Measurements from ENCODE around the gene RAB1A. TPM values are rescaled to one million over a fixed set of nuclear protein-coding genes. Genes with fewer than 3 reads are reported as not detected.

Gene RAB1A
- total RNA-seq, 2 experiments from 2014 or later: 56.0 to 63.5 TPM

DNA sequence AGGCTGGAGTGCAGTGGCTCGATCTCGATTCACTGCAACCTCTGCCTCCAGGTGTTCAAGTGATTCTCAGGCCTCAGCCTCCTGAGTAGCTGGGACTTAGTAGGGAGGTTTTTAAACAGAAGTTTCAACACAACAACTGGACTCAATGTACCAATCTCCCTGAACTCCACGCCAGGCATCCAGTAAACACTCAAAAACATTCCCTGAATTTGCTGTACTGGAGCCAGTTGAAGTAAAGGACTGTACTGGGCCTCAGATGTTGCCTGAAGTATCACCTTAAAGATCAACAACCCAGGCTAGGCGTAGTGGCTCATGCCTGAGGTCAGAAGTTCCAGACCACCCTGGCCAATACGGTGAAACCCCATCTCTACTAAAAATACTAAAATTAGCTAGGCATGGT is 22.4 kb downstream of the RAB1A start:
- Mint-ChIP-seq H3K9me3 (no peaks in the 10 kb centered on the region), H3K27ac (no peak overlapping the region), H3K36me3 (ENCODE audit: low read depth) (peaks cover 21% of the 10 kb centered on the region), H3K4me1 (peaks cover 5% of the 10 kb centered on the region), H3K4me3 (no peak overlapping the region), H3K27me3 (no peaks in the 10 kb centered on the region)
- no peak for DNase-seq
- CTCF ChIA-PET: no interaction called here
- POLR2A ChIA-PET: no interaction called here

DNA sequence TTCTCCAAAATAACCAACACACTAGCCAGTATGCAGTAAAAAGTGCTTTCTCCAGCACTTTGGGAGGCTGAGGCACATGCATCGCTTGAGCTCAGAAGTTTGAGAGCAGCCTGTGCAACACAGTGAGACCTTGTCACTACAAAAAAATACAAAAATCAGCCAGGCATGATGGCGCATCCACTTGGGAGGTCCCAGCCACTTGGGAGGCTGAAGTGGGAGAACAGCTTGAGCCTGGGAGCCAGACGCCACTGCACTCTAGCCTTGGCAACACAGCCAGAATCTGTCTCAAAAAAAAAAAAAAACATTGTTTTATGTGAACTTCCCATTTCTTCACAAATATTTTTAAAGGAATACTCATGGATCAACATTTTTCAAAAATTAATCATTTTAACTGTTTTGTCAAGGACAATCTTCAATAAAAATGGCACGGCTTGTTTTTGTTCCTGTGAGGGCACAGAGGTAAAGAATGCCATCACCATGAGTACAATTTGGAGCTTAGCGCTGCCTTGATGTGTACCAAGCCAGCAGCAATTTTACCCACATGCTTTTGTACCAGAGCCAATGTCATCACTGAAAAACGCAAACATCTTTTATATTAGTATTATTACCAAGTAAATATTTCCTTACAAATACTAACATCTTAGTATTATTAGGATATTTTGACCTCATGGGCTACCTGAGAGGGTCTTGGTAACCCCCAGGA is 26.7 kb downstream of the RAB1A start:
- no peak overlapping the region for H3K27ac Mint-ChIP-seq
- H3K4me3 Mint-ChIP-seq: no peak overlapping the region
- no peak for DNase-seq
- H3K4me1 Mint-ChIP-seq: peaks cover 11% of the 10 kb centered on the region
- no peaks in the 10 kb centered on the region for H3K9me3 Mint-ChIP-seq
- CTCF ChIA-PET: interaction anchor here (0.6 to 1.2 kb wide), 6 partner anchors 10 to 484 kb away, joined by 3 to 4 read pairs (median 4); no protein-coding TSS in a partner anchor
- H3K36me3 Mint-ChIP-seq (ENCODE audit: low read depth): peaks cover 33% of the 10 kb centered on the region
- H3K27me3 Mint-ChIP-seq: no peaks in the 10 kb centered on the region
- POLR2A ChIA-PET: no interaction called here

DNA sequence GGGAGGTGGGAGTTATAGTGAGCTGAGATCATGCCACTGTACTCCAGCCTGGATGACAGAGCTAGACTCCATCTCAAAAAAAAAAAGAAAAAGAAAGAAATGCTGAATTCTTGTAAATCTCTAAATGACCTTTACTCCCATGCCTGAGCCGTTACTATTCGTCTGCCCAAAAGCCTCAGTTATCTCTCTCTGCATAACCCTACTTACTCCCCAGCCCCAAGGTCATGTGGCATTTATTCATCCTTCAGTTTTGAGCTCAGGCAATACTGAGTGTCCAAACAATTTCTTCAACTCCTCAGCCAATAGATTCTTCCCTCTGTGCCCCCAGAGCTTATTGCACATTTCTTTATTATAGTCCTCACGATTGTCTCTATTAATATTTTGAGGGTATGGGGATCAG is 28.8 kb downstream of the RAB1A start:
- POLR2A ChIA-PET: interaction anchor here (0.6 kb wide), 1 partner anchor 176 kb away, joined by 3 read pairs; no protein-coding TSS in a partner anchor
- H3K36me3 Mint-ChIP-seq (ENCODE audit: low read depth): peaks cover 42% of the 10 kb centered on the region
- H3K27me3 Mint-ChIP-seq: no peaks in the 10 kb centered on the region
- H3K9me3 Mint-ChIP-seq: no peaks in the 10 kb centered on the region
- CTCF ChIA-PET: interaction anchor here (0.6 to 1.3 kb wide), 5 partner anchors 9 to 38 kb away, joined by 3 to 5 read pairs (median 4); no protein-coding TSS in a partner anchor
- no peak for DNase-seq
- H3K4me1 Mint-ChIP-seq: peaks cover 15% of the 10 kb centered on the region
- H3K27ac Mint-ChIP-seq: no peak overlapping the region
- H3K4me3 Mint-ChIP-seq: no peak overlapping the region

- H3K9me3 Mint-ChIP-seq: no peaks in the 10 kb centered on the region
- ChIA-PET POLR2A (no interaction called here), CTCF (no interaction called here)
- no peak overlapping the region for H3K4me3 Mint-ChIP-seq
- H3K27ac Mint-ChIP-seq: peak overlapping the region; percentile 69
- H3K36me3 Mint-ChIP-seq (ENCODE audit: low read depth): peaks cover 46% of the 10 kb centered on the region
- no peak for DNase-seq
- no peaks in the 10 kb centered on the region for H3K27me3 Mint-ChIP-seq
- peaks cover 13% of the 10 kb centered on the region for H3K4me1 Mint-ChIP-seq
Measured at GRCh38 chr2:65098741-65099140, 31.2 kb downstream of the RAB1A start.

DNA sequence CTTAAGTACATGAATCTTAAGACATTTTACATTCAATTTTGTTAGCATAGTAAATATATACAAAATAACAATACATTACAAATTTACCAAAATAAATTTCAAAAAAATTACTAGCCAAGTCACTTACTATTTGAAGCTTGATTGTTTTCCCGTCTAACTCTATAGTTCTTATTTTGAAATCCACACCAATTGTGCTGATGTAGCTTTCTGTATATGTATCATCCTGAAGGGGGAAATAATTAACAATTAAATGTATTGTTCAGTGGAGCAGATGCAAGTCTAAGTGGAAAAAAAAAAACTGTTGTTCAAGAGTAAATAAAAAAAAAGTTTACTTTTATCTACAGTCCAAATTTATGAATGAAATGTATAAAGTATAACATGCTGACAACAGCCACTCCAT is 32.1 kb downstream of the RAB1A start:
- Mint-ChIP-seq H3K4me3 (no peak overlapping the region), H3K9me3 (no peaks in the 10 kb centered on the region), H3K27me3 (no peaks in the 10 kb centered on the region), H3K4me1 (peaks cover 13% of the 10 kb centered on the region), H3K27ac (no peak overlapping the region), H3K36me3 (ENCODE audit: low read depth) (peaks cover 51% of the 10 kb centered on the region)
- DNase-seq: no peak
- ChIA-PET POLR2A (no interaction called here), CTCF (interaction anchor here (1.4 kb wide), 1 partner anchor 36 kb away, joined by 3 read pairs; no protein-coding TSS in a partner anchor)

DNA sequence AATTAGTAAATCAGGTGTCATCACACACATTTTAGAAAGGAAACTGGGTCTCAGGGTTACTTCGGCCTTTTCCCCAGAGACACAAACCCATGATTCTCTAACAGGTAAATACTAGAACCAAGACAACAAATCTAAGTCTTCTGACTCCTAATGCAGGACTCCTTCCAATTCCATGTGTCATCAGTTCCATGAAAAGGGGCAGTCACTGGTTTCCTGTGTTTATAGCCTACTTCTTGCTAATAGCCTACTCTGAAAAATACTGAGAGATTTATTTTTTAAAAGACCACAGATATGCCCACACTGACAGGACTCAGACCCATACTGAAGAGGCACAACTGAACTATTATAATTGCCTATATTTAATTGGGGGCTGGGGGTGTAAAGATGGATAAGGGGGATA is 33.0 kb downstream of the RAB1A start:
- POLR2A ChIA-PET: no interaction called here
- H3K27ac Mint-ChIP-seq: no peak overlapping the region
- no peaks in the 10 kb centered on the region for H3K9me3 Mint-ChIP-seq

GRCh38 chr2:65093211-65093610 is 36.7 kb downstream of the RAB1A start:
- H3K4me1 Mint-ChIP-seq: peaks cover 4% of the 10 kb centered on the region
- POLR2A ChIA-PET: no interaction called here
- CTCF ChIA-PET: interaction anchor here (0.7 kb wide), 1 partner anchor 9 kb away, joined by 5 read pairs; no protein-coding TSS in a partner anchor
- H3K36me3 Mint-ChIP-seq (ENCODE audit: low read depth): peaks cover 52% of the 10 kb centered on the region
- no peak for DNase-seq
- no peak overlapping the region for H3K27ac Mint-ChIP-seq
- no peaks in the 10 kb centered on the region for H3K27me3 Mint-ChIP-seq
- H3K9me3 Mint-ChIP-seq: no peaks in the 10 kb centered on the region
- no peak overlapping the region for H3K4me3 Mint-ChIP-seq

More for the DNA sequence above, 33.0 kb downstream of the RAB1A start:
- H3K36me3 Mint-ChIP-seq (ENCODE audit: low read depth): peaks cover 51% of the 10 kb centered on the region
- H3K4me1 Mint-ChIP-seq: peaks cover 13% of the 10 kb centered on the region
- H3K27me3 Mint-ChIP-seq: no peaks in the 10 kb centered on the region
- DNase-seq: no peak
- H3K4me3 Mint-ChIP-seq: no peak overlapping the region
- CTCF ChIA-PET: interaction anchor here (1.4 kb wide), 1 partner anchor 37 kb away, joined by 3 read pairs; no protein-coding TSS in a partner anchor

GRCh38 chr2:65092791-65093190 is 37.1 kb downstream of the RAB1A start:
- Mint-ChIP-seq H3K4me1 (peaks cover 3% of the 10 kb centered on the region), H3K4me3 (no peak overlapping the region), H3K27me3 (no peaks in the 10 kb centered on the region), H3K27ac (no peak overlapping the region), H3K36me3 (ENCODE audit: low read depth) (peaks cover 56% of the 10 kb centered on the region), H3K9me3 (no peaks in the 10 kb centered on the region)
- ChIA-PET CTCF (interaction anchor here (0.6 to 1.3 kb wide), 3 partner anchors 10 to 519 kb away, joined by 3 to 5 read pairs (median 4); no protein-coding TSS in a partner anchor), POLR2A (no interaction called here)
- no peak for DNase-seq

DNA sequence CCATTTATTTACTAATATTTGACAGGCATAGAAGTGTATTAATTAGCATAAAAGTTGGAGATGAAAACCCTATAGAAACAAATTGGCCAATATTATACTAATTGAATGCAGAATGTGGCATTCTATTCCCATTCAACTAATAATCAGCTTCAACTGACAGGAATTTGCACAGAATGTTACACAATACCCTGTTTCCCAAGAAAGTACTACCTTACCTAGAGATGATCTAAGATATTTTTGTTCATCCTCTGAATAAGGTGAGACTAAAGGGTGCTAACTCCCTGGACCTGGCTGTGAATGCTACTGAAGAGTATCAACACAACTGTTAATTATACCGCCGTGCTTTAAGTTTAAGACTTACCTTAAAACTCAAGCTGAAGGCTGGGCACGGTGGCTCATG is 44.8 kb downstream of the RAB1A start:
- Mint-ChIP-seq H3K36me3 (ENCODE audit: low read depth) (peaks cover 58% of the 10 kb centered on the region), H3K9me3 (no peaks in the 10 kb centered on the region), H3K4me1 (peaks cover 18% of the 10 kb centered on the region), H3K27ac (no peak overlapping the region), H3K4me3 (no peak overlapping the region), H3K27me3 (no peaks in the 10 kb centered on the region)
- CTCF ChIA-PET: interaction anchor here (1.0 kb wide), 1 partner anchor 21 kb away, joined by 3 read pairs; no protein-coding TSS in a partner anchor
- POLR2A ChIA-PET: no interaction called here
- DNase-seq: no peak

DNA sequence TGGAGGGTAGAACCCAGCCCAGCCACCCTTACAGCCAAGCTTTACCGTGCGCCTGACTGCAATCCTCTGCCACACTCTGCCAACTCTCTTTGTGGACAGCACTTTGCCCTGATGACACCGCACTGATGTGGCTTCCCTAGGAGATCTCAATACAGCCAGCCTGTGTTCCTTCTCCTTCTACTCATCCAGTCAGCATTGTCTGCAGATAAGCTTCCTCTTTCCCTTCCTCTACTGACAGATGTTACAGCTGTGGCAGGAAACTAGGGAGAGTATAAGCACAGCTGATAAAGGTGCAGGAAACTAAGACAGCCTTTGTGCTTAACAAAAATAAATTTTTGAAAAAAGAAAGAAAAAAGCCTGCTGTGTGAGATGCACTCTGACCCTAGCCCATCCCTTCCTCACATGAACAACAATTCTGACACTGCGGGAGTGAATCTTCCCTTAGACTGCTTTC is 48.6 kb downstream of the RAB1A start:
- Mint-ChIP-seq H3K4me1 (peaks cover 18% of the 10 kb centered on the region), H3K9me3 (no peaks in the 10 kb centered on the region), H3K27ac (peak overlapping the region; percentile 62), H3K36me3 (ENCODE audit: low read depth) (peaks cover 41% of the 10 kb centered on the region), H3K27me3 (no peaks in the 10 kb centered on the region), H3K4me3 (no peak overlapping the region)
- CTCF ChIA-PET: interaction anchor here (0.6 kb wide), 2 partner anchors 10 to 60 kb away, joined by 3 read pairs; no protein-coding TSS in a partner anchor
- POLR2A ChIA-PET: no interaction called here
- DNase-seq: no peak

GRCh38 chr2:65079017-65079416 is 50.9 kb downstream of the RAB1A start:
- no peak for DNase-seq
- POLR2A ChIA-PET: no interaction called here
- Mint-ChIP-seq H3K4me3 (no peak overlapping the region), H3K27ac (no peak overlapping the region), H3K9me3 (no peaks in the 10 kb centered on the region), H3K36me3 (ENCODE audit: low read depth) (peaks cover 33% of the 10 kb centered on the region), H3K4me1 (peaks cover 18% of the 10 kb centered on the region), H3K27me3 (no peaks in the 10 kb centered on the region)
- CTCF ChIA-PET: interaction anchor here (0.7 to 1.5 kb wide), 2 partner anchors 9 to 506 kb away, joined by 3 read pairs; no protein-coding TSS in a partner anchor

DNA sequence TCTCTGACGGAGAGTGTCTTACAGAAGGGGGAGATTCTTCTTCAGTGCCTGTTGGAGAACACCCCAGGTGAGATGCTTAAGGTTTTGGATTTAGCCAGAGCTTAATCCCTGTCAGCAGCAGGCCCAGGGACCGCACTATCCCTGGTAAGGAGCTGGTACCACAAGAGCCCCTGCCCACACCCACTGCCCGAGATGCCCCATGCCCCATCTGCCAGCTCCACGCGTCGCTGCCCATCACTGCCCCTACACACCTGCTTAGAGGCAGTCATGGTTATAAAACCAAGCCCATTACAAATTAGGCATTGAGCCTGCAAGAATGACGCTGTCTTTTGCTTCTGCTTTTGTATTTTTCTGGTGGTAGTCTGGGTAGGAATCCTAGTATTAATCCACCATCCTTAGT is 52.0 kb downstream of the RAB1A start:
- POLR2A ChIA-PET: no interaction called here
- peak overlapping the region; percentile 33 for H3K27ac Mint-ChIP-seq
- H3K4me1 Mint-ChIP-seq: peaks cover 14% of the 10 kb centered on the region

GRCh38 chr2:65076345-65076710 is 53.6 kb downstream of the RAB1A start:
- H3K27me3 Mint-ChIP-seq: no peaks in the 10 kb centered on the region
- H3K9me3 Mint-ChIP-seq: no peaks in the 10 kb centered on the region
- H3K36me3 Mint-ChIP-seq (ENCODE audit: low read depth): peaks cover 14% of the 10 kb centered on the region
- no peak overlapping the region for H3K4me3 Mint-ChIP-seq
- H3K4me1 Mint-ChIP-seq: peaks cover 3% of the 10 kb centered on the region
- no peak overlapping the region for H3K27ac Mint-ChIP-seq
- ChIA-PET CTCF (no interaction called here), POLR2A (no interaction called here)
- DNase-seq: no peak

More for the DNA sequence above, 52.0 kb downstream of the RAB1A start:
- CTCF ChIA-PET: interaction anchor here (0.9 kb wide), 1 partner anchor 25 kb away, joined by 3 read pairs; no protein-coding TSS in a partner anchor
- Mint-ChIP-seq H3K4me3 (no peak overlapping the region), H3K9me3 (no peaks in the 10 kb centered on the region), H3K36me3 (ENCODE audit: low read depth) (peaks cover 25% of the 10 kb centered on the region), H3K27me3 (no peaks in the 10 kb centered on the region)
- DNase-seq: no peak

Data from activated CD4-positive, alpha-beta T cell treated with anti-CD3 and anti-CD28 coated beads, Interleukin-2, amount 10 ng/mL, durations not matched to agents 7 days and 5 days (primary cell).